GM19025 (cell line): ENCODE results near the gene PLXNB1.
"Not testable (repeated sequence)": the region's sequence is repeated elsewhere in the genome, so short reads cannot be mapped to it uniquely, and the experiment has no call there.

ENCODE experiments used
- ATAC-seq: cut with Tn5 transposase; IDR thresholded peaks from one replicate; pipeline ENCODE4 v1.9.1; 2021; ENCODE audit warnings: mild to moderate bottlenecking, low read depth, moderate library complexity; ENCODE audit not compliant: unreplicated experiment

Gene PLXNB1

DNA sequence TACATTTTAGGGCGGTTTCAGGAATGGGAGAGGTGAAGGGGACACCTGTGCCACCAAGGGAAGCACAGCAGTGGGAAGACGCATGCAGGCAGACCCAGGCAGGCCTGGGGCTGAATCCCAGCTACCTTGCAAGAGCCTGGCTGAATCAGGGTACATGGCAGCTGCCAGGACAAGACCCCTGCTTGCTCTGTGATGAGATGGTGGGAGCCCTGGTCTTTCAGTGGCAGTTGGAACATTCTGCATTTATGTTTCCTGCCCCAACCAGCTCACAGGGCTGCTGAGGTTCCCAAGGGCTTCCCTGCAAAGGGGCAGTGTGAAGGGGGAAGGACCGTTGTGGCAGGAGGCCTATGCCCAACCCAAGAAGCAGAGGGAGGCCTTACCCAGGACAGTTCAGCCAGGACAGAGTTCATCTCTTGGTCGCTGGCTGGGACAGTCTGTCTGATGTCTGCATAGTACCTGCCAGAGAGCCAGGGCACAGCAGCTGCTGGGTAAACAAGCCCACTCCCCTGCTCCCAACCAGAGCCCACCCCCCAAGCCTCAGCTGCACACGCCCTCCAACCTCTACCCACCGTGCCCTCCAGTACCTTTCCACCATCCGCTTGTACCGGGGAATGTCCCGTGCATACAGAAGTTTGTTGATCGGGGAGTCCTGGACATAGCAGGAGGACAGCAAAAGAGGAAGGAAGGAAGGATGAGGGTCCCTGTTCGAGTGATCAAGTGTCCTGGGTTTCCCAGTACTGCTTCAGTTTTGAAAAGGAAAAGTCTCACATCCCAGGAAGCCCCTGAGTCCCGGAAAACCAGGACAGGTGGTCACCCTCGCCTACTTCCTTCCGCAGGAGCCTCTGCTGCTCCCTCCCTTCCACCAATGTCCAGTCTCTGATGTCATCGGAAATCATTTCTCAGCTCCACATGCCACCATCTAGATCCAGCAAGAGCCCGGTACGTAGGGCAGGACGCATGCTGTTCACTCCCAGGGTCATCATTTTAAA is 23.1 kb downstream of the PLXNB1 start:
- no peak for ATAC-seq

DNA sequence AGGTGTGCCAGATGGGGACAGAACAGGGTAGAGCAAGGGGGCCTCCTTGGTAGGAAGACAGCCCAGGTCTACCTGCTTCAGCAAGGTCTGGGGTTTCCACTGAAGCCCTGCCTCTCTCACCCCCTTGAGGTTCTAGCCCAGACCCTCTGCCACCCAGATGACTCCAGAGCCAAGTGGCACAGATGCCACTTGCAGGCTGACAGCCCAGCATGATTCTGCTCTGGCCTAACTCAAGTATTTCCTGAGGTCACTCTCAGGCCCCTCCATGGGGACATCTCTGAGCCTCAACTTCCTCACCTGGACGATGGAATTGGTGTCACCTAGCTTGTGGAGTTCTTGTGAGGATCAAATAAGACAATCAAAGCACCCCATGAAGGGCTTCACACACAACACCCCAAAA is 23.9 kb downstream of the PLXNB1 start:
- no peak for ATAC-seq

DNA sequence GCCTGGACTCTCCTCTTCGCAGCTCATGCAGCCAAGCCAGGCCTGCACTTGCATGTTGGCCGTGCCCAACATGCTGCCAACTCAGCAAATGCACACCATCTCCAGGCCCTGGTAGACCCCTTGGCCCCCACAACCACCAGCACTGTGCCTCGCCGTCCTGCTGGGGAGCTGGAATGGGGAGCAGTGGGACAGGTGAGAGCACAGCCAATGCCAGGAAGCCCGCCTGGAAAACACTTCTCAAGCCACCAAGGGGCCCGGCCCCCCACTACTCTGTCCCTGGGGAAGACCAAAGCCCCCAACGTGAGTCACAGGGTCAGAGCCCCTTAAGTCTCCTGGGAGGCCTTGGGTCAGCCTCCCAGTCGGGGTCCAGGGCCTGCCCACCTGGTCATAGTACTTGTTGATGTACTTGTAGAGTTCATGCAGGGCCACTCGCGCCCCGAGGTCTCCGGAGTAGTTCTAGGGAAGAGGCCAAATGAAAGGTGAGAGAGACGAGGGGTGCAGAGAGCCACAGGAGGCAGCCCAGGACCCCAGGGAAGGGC is 24.5 kb downstream of the PLXNB1 start:
- no peak for ATAC-seq

DNA sequence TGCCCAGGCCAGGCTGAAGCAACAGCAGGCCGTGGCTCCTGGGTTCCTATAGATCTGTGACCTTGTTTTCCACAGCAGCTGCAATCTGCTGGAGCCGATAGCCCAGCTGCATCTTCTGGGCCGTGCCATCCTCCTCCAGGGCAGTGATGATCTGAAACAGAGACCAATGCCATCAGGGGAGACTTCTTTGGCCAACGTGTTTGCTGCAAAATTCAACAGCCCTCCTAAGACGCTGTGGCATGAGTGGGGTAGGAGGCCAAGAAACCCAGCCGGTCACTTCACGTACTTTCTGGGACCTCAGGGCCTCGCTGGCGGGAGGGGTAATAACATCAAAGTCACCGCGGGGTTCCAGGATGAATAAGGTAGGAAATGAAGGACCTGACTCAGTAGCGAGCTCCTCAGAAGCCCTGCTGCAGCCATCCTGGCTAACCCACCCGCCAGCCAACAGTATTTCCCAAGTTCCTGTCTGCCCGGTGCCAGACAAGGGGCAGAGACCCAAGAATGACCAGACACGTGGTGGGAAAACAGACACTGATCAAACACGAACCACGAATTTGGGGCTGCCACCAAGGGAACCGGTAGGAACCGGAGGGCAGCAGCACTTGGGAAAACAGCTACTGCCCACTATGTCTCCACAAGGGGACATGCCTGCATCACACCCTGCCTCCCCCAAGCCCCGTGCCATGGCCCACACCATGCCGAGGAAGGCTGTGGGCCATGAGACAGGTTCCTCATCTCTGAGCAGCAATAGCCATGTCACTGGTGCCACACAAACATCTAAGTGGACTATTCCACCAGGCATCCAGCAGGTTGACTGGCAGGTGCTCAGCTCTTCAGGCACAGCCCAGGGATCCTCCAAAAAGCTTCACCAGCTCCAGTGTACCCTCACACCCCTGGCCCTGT is 25.2 kb downstream of the PLXNB1 start:
- ATAC-seq = no peak

DNA sequence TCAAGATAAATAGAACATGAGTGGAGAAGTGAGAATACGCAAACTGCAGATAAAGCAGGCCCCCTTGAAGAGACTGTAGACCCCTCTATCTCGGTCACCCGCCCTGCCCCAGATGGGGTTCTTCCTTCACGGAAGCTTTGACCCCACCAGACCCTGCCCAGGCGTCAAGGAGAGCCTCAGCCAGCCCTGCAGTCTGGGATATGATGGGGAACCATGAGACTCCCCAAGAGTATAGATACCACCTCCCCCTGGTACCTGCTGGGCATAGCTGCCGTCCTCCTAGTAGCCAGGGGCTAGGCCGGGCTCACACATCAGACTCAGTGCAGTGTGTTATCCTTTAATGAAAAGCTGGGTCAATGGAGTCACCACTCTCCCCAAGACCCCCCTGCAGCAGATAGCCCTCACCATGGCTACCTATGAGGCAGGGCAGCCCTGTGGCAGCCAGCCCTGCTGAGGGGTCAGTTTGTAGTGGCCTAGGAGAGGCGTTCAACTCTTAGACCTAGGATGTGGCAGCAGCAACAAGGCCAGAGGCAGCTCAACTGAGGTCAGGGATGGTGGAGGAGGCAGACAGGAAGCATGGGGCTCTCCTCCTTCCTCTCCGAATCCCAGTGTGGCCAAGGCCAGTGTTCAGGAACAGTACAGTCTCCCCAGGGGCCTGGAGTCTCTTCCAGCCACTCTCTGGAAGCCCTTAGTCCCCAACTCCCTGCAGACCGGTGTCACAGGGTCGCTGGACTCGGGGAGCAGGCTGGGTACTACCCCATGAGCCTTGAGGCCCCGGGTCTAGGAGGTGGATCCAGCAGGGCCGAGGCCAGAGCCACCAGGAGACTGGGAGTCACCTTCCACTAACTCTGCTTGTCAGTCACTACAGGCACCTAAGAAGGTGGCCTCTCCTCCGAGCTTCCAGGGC is 26.1 kb downstream of the PLXNB1 start:
- ATAC-seq = no peak

DNA sequence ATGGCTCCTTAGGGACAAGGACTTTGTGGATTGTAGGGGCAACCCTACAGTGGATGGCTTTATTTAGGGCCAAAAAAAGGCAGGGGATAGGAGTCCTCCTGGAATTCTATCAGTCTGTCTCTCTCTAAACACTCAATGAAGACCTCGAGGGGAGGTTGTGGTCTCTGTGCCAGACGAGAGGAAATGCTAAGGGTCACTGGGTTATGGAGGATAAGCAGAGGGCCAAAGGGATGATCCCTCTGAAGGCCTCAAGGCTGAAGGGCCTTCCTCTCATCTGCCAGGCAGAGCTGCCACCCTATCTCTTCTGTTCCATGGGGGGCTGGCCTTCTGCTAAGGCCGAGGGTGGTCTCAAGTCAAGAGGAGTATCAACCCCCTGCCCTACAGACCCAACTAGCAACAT is 27.0 kb downstream of the PLXNB1 start:
- no peak for ATAC-seq

DNA sequence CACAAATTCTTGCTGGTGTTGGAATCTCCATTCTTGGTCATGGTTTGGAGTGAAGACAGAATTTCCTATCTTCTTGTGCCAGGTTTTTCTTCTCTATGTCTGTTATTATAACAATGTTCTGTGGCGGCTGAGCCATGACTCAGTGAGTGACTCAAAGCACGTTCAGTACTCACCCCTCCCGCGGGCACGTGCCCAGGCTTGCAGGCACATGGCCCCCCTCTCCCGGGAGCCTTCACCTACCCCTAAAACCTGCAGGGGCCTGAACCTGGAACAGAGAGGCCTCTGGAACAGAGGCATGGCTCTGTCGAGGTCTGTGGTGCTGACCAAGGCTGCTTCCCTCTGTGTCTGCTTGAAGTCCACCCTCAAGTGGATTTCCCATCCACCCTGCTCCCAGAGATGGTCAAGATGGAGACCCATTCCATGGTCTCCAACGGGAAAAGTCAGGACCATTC is 27.6 kb downstream of the PLXNB1 start:
- ATAC-seq = no peak

DNA sequence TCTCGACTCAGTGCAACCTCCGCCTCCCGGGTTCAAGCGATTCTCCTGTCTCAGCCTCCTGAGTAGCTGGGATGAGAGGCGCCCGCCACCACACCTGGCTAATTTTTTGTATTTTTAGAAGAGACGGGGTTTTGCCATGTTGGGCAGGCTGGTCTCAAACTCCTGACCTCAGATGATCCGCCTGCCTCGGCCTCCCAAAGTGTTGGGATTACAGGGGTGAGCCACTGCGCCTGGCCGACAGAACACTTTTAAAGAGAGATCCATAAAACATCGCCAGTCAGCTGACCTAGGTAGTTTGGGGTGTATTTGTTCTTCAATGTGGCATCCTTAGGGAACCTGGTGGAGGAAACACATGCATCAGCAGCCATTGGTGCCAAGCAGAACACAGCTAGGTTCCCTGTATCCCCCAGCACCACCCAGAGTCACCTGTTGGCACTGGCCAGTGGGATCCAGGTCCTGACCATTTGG is 28.4 kb downstream of the PLXNB1 start:
- not testable (repeated sequence) for ATAC-seq

DNA sequence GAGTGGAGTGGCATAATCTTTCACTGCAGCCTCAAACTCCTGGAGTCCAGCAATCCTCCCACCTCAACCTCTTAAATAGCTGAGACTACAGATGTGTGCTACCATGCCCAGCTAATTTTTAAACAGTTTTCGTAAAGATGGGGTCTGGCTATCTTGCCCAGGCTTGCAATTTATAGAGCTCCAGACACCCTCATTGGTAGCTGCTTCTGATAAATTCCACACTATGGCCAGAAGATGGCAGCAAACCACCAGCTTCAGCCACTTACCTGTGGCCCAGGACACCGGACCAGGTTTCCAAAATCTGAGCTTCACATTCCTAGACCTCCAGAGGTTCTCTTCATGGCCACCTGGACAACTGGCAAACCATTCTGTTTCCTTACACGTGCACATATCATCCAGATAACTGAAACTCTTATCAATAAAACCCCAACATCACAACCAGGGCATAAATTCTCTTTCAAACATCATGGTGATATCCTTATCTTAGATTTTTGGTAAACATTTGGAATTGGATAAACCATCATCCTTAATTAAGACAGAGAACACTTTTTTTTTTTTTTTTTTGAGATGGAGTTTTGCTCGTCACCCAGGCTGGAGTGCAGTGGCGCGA is 29.0 kb downstream of the PLXNB1 start:
- ATAC-seq = no peak

DNA sequence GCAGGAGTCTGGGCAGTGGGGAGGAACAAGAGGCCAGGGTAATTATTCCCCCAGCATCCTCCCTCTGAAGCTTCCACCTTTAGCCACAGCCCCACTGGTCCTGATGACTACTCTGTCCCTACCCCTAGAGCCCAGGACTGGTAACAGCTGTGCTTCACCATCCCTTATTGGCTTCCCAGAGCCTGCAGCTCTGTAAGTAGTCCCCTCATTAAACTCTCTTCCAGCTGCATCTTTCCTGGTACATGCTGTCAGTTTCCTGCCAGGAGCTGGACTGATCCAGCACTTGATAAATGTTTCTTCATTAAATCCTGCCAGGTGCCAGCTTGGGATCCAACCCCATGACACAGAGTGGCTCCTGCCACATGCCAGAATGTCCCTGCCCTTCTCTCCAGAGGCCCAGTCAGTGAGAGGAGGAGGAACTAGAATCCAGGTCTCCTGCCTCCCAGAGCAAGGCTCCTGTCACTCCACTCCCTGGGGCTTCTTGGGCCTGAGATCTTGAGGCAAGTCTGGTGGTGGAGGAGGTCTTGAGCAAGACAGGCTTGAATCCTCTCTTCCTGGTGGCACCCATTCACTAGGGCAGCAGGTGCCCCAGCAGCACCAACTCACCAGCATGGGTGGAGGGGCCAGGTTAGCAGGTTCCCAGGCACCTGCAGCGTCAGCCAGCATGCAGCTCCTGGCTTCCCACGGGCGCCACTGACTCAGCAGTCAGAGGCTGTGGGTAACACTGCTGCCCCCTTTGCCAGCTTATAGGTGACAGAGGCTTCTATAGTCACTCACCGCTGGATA is 30.3 kb downstream of the PLXNB1 start:
- ATAC-seq = no peak

DNA sequence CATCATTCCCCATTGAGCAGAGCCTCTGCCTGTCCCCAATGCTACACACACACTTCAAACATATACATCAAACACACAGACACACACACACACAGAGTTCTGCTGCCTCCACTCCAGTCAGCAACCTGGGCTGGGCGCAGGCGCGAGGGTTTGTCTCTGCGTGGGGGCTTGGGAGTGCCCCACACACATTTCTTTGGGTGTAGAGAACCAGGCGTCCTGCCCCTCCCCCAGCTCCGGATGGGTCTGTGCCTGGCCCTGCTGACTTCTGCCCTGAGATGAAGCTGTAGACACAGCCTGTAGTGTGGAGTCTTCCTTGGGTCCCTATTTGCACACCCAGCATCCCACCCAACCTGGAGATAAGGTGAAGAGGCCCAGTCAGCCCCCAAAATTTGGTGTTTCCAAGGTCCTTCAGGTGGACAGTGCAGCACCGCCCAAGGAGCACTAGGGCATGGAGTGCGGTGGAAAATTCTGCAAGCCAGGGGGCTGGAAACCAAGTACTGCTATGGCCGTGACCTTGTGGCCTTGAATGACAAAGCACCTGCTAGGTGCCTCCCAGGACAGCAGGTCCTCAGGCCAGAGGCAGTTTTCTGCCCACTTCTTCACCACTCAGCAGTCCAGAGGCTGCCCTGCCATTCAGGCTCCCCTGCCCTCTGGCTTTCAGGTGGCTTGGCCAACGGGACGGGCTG is 31.0 kb downstream of the PLXNB1 start:
- no peak for ATAC-seq

DNA sequence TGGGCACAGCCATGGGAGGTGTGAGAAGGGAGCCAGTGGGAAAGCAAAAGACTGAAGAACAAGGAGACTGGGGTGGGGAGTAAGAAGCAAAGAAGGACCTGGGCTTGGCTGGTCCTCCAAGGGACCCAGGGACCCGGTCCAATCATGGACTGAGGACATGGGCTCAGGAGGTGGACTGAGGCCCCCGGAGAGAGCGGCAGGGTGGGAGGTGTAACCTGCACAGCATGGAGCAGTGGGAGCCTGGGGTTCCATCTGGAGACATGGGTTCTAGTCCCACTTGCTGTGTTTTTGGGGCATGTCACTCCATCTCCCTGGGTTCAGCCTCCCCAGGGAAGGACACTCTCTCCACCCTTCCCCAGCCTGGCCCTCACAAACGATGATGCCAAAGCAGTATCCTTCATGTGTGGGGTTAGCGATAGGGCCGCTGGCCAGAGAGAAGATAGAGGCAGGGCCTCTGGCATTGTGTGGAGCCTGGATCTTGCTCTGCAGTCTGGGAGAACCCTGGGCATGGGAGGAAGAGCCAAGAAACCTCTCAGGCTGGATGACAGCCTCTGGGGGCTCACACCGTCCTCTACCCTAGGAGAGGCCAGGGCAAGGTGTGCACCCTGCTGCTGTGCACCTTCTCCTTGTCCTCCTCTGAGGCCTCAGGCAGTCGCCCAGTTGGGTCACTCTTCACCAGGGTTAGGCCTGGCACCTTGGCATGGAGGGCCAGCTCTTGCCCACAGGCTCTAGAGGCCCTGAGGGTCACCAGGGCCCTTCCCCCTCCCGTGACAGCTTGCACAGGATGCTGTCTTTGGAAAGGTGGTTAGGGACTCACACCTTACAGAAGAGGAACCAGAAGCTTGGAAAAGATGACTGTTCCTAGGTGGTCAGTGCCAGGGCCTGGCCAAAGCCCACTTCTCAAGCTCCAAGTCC is 31.9 kb downstream of the PLXNB1 start:
- ATAC-seq = no peak

DNA sequence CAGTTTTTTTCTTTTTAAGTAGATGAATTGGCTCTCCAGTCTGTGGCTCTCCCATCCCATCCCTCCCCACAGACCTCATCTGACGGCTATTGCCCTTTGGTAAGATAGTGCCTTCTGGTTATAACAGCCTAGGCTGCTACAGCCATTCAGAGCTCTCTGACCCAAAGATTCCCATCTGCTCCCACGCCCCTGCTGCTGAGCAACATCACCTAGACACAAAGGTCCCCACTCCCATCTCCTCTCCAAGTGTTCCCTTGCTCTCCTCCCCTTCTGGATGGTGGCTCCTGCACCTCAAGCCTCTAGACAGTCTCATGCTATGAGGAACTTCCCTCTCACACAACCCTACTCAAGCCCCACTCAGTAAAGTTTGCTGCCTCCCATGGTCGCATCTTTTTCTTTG is 34.2 kb downstream of the PLXNB1 start:
- ATAC-seq = no peak

DNA sequence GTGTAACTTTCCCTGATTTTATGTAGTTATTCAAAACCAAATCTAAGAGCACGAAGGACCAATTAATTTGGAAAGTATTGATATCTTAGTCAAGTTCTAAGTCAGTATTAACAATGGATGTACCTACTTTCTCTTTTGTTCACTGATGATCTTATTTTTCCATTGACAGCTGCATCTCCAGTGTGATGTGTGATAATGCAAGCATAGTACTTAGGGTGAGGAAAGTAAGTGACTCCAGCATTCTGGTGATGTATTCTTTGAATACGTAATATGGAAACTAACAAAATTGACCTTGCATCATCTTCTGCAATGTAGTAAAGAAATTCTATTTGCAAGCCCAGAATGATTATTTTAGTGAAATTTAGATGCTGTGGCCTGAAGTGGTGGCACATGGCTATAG is 35.5 kb downstream of the PLXNB1 start:
- no peak for ATAC-seq

DNA sequence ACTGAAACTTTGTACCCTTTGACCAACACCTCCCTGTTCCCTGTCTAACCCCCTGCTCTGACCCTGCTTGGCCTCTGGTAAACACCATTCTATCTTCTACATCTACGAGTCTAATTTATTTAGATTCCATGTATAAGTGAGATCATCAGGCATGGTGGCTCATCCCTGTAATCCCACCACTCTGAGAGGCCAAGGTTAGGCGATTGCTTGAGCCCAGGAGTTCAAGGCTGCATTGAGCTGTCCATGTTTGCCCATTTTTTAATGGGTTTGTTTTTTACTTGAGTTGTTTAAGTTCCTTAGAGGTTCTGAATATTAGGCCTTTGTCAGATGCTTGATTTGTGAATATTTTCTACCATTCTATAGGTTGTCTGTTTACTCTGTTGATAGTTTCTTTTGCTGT is 40.9 kb downstream of the PLXNB1 start:
- no peak for ATAC-seq

DNA sequence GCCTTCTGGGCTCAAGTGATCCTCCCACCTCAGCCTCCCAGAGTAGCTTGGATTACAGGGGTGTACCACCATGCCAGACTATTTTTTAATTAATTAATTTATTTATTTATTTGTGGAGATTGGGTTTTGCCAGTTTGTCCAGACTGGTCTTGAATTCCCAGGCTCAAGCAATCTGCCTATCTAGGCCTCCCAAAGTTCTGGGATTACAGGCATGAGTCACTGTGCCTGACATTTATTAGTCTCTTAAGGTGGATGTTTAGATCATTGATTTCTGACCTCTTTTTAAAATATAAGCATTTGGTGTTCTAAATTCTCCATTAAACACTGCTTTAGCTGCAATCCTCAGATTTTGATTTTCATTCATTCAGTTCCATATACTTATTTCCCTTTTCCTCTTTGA is 42.3 kb downstream of the PLXNB1 start:
- no peak for ATAC-seq

DNA sequence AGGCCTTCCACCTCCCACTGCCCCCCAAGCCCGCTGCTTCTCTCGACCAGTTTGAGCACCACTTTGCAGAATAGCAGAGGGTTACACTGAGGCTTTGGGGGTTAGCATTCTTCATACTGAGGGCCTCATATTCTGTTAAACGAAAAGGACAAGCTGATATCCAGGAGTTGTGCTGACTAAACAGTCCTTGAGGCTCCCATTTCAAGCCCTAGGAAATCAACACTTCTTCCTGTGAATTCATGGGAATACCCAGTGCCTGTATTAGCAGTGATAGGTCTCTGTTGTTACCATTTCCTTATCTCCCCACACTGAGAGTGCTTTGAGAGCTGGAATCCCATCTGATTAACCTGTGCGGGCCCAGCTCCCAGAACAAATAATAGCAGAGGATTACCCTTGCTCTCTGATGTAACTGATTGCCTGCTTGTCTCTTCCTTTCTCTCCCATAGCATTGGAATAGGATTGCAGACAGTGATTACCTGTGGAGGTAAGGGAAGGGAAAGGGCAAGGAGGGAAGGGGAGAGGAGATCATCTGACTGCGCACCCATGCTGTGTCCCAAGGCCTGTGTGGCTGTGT is 56.9 kb downstream of the PLXNB1 start:
- no peak for ATAC-seq
